Cardiac septum (tissue), 1 donor: Measurements from ENCODE around the gene RAD9A. TPM values are rescaled to one million over a fixed set of nuclear protein-coding genes. Genes with fewer than 3 reads are reported as not detected.

Experiments used
- DNase-seq: peaks from one replicate; pipeline ENCODE4 v3.0.0-alpha.2; 2020; ENCODE audit warnings: low spot score
- intact Hi-C: fragments of 100-400 bp; cut with DNase I; formaldehyde crosslinking; loops from one replicate; pipeline ENCODE4 v1.14.0; 2022
- total RNA-seq: library from RNA; stranded (reverse); fragmentation: NEBNext Ultra II Directional; extraction: Animal tissue kit (Norgen Biotek cat#: 25700); gene quantifications from one replicate; pipeline ENCODE4 v1.2.1, GENCODE V29; 2021
- donor health status: DM: no; HTN: no; CAD: no.

The RAD9A gene
- total RNA-seq, 1 donor from 2014 or later = 4.8 TPM

DNA sequence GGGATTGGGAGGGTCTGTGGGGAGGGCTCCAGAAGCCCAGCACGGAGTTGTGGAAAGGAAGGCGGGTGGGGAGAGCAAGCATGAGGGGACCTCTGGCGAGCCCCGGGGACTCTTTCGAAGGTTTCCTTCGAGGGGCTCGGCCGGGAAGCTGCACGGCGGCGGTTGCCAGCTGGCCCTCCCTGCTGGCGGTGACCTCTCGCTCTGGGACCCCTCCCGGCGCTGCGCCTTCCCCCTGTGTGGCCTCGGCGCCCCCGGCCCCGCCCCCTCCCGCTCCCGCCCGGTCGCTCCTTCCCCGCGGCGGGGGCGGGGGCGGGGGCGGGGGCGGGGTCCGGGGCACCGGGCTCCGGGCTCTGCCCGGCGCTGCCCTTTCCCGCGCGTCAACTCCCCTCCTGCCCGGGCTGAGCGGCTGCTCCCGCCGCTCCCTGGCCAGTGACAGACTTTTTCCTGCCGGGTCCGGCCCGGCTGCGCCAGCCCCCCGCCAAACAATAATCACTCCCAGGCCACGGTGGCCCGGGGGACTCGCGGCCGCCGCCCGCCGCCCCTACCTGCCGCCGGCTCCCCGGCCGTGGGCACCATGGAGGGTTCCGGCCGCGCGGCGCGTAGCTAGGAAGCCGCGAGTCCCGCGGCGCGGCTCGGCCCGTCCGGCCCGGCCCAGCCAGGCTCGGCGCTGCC lies 19.3 kb upstream of the RAD9A start:
- intact Hi-C loops = no loop called here
- no peak for DNase-seq

DNA sequence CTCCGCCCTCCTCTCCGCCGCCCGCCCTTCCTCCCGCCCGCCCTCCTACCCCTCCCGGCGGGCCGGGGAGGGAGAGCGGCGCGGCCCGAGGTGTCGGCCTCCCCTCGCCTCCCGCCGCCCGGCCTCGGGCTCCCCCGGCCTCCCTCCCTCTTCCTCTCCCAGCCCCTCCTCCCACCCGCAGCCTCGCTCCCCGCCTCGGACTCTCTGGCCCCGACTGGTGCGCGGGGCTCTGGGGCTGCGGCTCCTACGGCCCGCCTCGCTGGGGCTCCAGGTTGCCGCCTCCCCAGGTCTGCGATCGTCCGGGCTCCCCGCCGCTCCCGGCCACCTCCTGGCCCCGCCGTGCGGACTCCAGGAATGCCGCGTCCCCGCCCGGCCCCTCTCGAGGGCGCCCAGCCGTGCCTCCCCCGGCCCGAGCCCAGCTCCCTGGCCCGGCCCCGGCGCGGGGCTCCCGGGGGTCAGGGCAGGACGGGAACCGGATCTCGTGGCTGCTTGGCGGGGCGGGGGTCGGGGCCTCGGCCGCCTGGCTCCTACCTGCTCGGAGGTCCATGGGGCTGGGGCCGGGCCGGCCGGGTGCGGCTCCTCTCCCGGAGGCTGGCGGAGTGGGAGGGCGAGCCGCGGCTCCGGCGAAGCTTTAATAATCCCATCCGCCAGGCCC lies 18.7 kb upstream of the RAD9A start, which contains the start of gene CLCF1:
Gene CLCF1 (minus strand): TSS at position 606 of the 655 bp plus-strand sequence. CDS start 59 bp downstream, at position 547.
- peak; percentile 89 for DNase-seq
- intact Hi-C loops = no loop called here

DNA sequence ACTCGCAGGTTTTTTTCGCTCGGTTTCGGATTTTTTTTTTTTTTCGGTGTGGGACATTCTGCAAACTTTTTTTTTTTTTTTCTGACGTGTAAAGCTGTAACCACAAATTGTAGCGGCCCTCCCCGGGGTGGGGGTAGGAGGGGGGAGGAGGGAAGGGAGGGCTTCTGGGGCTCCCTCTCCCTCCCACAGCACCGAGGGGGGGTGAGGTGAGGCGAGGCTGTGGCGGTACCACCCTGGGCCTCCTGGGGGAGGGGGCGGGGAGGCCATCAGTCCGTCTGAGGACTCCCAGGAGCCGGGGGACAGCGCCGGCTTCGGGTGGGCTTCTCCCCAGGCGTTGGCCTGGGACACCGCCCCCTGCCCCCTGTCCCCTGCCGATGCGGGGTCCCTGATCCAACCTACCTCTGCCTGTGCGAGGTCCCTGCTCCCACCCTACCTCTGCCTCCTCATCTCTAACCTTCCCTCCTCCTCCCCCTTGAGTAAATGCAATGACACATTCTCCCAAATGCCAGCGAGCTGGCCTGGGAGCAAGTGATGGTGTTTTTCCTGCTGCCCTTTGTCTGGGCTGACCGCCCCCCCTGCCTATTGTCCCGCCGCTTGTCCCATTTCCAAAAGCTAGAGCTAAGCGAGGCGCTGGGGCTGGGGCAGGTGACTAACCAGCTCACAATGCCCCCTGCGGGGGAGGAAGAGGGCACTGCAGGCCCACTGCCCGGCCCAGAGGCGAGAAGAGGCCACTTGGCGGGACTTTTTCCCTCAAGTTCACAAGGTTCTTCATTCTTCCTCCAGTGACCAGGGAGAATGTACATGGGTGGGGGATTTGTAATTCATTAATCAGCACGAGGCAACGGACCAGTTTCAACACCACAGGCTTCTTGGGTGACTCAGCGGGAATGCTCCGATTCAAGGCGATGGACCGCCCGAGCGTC lies 17.9 kb upstream of the RAD9A start:
- intact Hi-C loops = loop anchor here (1.0 kb wide), 1 partner anchor 20 kb away; no protein-coding TSS in a partner anchor
- DNase-seq = peak; percentile 90

DNA sequence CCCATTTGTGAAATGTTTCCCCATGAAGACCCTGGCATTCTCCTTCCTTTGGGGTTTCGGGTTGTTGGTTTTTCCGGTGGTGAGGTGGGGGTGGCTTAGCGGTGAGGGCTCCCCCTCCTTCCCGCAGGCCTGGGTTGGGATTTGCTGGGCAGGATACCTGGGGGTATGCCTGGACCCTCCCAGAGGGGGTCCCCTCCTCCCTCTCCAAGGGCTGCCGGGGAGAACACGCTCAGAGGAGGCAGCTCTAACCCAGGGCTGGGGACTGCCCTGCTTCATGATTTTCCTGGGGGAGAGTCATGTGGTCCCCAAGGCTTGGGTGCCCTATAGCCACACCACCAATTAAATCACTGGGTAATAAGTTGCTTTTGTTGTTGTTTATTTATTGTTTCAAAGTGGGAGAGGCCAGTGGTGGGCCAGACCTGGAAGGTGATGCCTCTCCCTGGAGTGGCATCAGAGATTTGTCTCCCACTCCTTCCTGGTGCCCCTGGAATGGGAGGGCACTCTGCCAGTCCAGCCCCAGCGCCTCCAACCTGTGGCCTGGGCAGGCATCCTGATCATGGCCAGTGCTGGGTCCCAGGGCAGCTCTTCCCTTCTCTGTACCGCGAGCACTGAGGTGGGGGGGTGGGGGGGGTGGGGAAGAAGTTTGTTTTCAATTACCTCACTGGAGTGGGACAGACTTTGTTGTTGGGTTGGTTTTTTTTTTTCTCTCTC lies 17.1 kb upstream of the RAD9A start:
- intact Hi-C loops = loop anchor here (1.0 kb wide), 1 partner anchor 20 kb away; no protein-coding TSS in a partner anchor
- DNase-seq = no peak

DNA sequence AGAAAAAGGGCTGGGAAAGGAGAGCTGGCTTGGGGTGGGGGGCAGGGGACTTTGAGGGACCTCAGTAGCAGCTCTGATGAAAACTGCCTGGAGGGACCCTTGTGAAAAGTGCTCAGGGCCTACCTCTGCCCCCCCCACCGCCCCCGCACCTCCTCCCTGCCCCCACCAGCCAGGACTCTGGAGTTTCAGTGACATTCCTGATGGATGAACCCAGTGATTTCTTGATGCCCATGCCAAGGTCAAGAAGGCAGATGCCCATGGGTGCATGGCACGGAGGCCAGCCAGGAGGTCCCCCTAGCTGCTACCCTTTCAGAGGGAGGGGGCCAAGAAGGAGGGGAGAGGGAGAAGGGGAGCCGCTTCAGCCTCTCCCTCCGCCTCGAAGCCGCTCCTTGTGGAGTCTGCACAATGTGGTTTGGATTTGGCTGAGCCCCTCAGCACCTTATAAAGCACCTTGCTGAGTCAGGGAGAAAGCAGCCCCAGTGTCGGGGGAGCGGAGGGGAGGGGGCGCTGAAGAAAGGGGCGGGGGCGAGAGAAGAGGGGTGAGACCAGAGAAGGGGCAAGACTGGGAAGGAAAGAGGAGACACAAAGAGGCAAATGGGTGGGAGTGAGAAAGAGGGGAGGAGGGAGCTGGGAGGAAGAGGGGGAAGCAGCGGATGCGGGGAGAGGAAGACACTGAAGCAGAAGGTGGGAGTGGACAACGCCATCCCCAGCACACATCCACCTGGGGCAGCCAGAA lies 16.3 kb upstream of the RAD9A start:
- intact Hi-C loops = no loop called here
- no peak for DNase-seq

DNA sequence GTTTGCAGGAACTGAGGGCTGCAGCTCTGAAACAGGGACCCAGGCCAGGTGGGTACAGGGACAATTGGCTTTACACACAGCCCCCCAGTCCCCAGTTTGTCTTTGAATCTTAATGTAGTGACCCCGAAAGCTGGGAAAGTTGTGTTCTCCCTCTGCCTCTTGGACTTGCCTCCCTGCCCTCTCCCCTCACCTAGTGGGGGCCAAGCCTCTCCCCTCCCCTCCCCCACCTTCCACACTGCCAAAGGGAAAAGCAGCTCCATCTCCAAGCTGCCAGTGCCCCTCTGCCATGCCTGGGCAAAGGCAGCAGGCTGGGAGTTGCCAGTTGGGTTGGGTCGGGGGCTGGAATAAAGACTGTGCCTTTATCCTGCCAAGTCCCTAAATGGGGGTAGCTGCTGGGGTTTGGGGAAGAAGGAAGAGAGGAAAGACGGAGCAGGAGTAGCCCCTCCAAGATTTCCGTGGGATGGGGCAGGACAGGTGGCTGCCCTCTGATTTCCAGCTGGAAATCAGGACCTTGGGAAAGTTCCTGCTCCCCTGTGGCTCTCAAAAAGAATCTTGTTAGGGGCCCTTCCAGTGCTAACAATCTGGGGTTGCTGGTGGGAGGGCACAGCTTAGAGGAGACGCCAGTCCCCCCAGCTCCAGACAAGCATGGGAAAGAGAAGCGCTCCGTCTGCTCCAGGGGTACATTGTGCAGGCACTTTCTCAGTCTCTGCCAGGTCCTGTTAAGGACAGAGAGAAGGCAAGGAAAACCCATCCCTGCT lies 15.5 kb upstream of the RAD9A start:
- intact Hi-C loops = no loop called here
- DNase-seq = no peak

DNA sequence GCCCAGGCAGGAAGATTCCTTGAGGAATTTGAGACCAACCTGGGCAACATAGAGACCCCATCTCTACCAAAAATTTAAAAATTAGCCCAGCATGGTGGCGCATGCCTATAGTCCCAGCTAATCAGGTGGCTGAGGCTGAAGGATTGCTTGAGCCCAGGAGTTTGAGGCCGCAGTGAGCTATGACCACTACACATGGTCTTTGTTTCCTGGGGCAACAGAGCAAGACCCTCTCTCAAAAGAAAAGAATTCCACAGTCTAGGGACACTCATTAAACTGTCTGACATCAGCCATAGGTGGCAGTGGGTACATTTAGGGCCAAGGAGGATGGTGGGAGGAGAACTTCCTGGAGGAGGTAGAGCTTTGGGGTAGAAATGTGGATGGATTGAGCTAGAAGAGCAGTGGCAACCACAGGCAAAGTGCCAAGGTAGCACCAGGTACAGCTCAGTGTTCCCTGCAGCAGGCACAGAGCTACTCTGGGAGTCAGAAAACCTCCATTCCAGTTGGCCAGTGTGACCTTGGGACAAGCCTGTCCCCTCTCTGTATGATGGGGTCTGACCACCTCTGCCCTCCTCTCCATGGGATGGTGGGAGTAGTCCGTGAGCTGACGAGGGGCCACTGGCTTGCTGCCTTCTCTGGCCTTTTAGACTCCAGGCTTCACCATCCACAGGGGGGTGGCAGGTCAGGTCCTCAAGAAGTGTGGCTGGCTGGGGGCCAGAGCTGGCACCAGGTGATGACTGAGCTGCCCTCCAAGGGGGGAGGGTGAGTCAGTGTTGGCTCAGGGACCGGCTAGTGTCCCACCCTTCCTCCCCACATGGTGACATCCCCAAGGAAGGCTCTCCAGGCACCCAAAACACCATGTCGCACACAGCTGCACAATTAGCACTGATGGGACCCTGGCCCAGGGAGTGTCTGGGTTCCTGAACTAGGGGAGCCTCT lies 14.6 kb upstream of the RAD9A start:
- DNase-seq = no peak
- intact Hi-C loops = no loop called here

DNA sequence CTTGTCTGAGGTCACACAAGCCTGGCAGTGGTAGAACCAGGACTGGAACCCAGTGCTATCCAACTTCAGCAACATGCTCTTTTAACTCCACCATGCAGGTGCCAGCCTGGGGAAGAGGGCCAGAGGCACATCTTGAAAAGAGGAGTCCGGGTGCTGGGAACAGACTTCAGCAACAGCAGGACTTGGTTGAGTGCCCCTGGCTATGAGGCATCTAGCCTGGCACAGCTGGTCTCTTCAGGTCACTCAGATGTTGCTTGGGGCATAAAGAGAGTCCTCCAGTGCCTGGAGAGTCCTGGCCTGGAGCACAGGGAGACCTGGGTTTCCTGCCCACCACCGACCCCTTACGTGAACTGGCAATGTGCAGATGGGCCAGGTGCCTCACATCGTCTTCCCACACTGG lies 13.2 kb upstream of the RAD9A start:
- DNase-seq = no peak
- intact Hi-C loops = no loop called here

DNA sequence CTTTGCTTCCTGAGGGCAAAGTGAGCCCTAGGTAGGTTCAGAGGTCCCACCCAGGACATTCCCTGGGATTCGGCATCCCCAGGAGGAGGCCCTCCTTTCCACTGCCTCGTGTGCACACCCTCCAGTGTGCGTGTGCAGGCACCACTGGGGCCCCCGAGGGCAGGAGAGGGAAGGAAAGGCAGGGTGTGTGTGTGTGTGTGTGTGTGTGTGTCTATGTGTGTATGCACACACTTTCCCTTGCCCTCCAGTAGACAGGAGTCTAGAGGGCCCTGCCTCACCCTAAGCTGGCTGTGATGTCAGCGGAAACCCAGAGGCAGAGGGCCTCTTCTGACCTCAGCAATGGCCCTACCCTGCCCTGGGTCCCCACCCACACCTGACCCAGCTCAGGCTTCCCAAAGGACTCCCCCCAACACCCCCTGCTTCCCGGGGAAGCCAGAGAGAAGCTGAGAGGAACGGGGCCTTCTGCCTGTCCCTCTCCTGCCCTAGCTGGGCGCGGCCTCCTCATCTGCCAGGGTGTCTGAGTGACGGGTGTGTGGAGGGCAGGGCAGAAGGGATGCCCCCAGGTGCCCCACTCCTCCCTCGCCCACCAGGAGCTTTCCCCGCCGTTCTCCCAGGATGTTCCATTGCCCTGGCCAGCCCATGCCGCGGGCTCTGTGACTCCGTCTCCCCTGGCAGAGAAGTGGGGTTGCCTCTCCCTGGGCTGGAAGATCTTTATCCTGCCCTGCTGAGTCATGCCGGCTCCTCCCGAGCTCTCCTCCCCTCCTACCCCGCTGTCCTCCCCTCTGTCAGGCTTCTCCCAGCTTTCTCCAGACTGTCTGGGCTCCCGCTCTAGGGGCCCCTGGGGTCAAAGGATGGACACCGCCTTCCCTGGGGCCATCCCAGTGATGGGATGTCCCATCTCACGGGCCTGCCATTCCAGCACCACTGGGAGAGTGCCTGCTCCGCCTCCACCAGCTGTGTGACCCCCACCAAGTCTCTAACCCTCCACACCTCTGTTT lies 12.4 kb upstream of the RAD9A start:
- intact Hi-C loops = loop anchor here (5.0 kb wide), 2 partner anchors 32 to 117 kb away; no protein-coding TSS in a partner anchor

DNA sequence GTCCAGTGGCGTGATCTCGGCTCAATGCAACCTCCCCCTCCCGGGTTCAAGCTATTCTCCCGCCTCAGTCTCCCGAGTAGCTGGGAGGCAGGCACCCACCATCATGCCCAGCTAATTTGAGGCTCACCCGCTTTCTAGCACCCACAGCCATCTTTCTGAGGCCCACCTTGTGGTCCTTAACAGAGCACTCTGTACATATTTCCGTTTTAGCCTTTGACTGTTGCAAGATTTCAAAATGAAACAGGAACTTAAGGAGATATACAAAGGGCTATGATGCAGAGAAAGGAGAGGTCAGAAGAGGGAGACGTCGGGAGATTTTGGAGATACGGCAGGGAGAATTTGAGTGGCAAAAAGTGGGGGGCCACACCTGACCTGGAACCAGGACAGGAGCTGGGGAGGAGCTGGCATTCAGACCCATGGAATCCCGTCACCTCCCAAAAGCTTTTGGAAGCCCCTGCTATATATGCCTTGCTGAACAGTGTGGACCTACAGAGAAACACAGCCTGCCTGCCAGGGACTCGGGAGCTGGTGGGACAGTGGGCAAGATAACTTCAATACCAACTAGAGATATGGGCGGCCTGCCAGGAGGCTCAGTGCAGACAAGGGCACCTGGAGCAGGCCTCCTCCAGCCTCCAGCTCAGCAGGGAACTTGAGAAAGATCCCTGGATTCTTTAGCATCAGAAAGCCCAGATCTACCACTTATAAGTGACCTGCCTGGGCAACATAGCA lies 10.4 kb upstream of the RAD9A start:
- no peak for DNase-seq
- intact Hi-C loops = loop anchor here (5.0 kb wide), 2 partner anchors 34 to 119 kb away; no protein-coding TSS in a partner anchor

More for the DNA sequence above, 12.4 kb upstream of the RAD9A start:
- DNase-seq = no peak

DNA sequence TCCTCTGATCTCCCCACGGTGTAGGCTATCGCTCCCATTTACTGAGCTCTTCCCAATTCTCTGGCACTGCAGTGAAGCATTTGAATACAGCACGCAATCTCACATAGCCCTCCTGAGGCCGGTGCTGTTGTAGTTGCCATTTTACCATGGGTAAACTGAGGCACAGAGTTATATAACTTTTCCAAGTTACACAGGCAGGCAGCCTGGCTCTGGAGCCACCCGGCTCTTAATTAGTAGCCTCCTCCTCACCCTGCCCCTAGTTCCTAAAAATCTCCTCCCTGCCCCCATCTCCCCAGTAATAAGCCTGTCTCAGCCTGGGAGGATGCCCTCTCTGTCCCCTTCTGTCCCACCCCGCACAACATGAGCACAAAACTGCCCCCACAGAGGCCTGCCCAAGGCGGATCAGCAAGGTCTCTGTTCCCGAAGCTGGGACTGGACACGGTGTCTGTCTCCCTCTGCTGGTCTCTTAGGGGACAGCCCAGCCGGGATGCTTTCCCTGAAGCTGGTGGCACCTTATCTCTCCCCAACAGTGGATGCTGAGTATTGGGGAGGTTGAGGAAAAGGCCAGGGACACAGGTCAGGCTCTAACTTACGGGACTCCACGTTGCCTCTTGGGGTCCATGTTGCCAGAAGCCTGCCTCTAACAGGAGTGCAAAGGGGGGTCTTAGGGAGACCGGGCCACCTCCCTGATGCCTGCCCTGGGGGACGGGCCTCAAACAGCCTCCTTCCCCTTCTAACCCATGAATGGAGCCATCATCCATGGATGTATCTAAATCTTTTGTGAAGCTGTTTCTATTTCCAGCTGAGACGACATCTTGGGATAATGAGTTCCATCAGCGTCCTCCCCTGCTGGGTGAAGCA lies 9.3 kb upstream of the RAD9A start:
- intact Hi-C loops = loop anchor here (1.0 to 5.0 kb wide), 3 partner anchors 26 to 120 kb away; no protein-coding TSS in a partner anchor
- peak; percentile 94 for DNase-seq

DNA sequence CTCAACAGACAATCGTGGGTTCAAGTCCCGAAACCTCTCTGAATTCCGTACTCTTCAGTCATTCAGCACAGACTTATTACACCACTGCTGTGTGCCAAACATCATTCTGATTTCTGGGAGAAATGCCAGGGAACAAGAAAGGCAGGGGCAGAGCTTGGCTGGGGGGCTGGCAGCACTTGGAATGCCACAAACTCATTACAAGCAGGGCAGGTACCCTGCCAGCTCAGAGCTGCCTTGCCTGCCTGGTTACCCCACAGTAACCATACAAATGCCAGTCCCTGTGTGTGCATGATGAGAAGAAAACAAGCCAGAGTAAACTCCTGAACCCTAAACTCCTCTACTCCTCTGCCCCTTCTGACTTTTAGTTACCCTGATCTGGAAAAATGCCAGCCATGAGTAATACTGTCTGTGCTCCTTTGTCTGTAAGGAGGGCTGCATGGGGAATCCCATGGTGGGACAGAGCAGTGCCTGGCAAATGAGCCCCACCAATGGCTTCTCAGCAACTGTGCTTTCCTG lies 6.9 kb upstream of the RAD9A start:
- no peak for DNase-seq
- intact Hi-C loops = loop anchor here (5.0 kb wide), 2 partner anchors 38 to 123 kb away; no protein-coding TSS in a partner anchor

DNA sequence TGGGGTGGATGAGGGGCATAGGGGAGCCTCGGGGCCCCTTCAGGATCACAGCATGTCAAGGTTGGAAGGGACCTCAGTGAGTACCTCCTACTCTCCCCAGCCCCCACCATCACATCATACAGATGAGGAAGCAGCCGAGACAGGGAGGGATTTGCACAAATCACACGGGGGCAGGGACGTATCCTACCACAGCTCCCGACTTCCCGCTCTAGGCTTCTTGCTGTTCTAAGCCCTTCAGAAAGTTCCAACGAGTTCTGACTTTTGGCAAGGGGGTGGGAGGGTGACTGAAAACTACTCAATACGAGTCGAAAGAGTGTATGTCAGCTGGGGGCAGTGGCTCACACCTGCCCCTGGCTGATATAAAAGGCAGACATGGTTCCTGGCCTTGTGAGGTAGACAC lies 4.7 kb upstream of the RAD9A start:
- no peak for DNase-seq
- intact Hi-C loops = no loop called here

DNA sequence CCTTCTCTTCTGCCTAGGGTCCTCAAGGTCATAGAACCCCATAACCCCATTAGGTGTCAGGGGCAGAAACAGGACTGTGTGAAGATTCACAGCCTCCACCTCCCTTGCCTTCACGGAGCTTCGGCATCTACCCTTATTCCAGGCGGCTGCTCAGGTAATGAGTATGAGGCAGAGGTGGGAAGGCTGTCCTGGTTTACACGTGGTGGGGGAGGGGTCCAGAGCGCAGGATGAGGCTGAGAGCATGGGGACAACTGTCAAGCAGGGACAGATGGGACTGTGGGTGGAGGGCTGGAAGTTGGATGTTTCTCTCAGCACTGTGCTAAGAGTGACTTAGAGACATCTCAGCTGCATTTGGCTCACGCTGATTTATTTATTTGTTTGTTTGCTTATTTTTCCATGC lies 4.3 kb upstream of the RAD9A start:
- intact Hi-C loops = no loop called here
- no peak for DNase-seq
